ENCODE data around the gene ABR.
"Not testable (repeated sequence)": the region's sequence is repeated elsewhere in the genome, so short reads cannot be mapped to it uniquely, and the experiment has no call there.

The ABR gene

DNA sequence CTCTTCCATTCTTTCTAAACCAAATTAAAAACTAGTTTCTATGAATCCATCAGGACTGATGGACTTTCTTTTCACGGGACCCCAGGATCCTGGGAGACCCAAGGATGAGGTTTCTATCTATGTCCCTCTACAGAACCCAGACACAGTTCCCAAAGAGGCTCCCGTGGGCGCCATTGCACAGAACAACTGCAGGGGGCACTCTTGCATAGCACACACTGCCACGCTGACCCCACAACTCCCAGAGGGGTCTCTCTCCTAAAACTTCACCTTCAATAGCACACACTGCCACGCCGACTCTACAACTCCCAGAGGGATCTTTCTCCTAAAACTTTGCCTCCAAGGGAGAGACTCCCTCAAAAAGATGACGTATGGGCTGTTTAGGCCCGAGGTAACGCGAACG lies 9.0 kb downstream of the ABR start:
- DNase-seq, result no peak

DNA sequence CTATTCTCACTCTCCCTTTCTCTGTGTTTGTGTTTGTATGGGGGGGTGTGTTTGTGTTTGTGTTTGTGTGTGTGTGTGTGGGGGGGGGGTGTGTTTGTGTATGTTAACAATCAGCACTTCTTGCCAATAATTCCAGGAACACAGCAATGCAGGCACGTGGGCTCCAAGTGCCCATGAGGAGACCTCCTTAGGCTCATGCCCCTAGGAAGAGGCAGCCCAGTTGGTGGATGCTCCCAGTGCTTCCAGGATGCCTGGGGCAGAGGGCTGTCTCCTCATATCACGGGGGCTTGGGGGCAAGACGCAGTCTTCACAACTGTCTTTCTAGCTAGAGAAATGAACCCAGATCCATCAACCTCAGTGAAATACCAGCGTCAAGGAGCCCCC lies 9.9 kb downstream of the ABR start:
- no peak for DNase-seq

DNA sequence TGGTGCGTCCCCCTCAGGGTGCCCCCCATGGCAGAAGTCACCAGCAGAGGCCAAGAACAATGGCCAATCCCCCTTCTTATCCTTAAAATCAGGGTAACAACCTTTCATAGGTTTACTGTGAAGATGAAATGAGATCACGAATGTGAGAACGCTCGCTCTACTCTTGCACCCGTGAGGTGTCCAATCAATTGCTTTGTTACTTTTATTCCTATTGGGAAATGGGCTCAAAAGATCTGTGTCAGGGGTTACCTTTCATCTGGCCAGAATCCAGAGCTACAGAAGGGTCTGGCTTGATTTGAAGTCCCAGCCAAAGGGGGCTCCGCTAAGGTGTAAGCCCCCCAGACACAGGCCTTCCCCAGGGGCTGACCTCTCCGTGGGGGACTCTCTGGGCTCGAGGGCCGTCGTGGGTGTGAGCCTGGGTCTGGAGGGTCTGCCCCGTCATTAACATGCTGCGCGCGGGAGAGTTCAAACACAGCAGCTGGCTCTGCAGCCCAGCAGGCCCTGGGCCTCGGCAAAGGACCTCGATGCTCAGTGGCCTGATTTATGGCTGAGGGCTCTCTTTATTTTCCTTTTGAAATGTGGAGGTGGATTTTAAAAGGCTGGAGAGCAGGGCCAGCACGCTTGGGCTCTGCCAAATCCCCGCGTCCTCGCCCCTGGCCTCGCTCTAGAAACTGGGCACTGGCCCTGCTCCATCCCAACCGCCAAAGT lies 10.4 kb downstream of the ABR start:
- no peak for DNase-seq

DNA sequence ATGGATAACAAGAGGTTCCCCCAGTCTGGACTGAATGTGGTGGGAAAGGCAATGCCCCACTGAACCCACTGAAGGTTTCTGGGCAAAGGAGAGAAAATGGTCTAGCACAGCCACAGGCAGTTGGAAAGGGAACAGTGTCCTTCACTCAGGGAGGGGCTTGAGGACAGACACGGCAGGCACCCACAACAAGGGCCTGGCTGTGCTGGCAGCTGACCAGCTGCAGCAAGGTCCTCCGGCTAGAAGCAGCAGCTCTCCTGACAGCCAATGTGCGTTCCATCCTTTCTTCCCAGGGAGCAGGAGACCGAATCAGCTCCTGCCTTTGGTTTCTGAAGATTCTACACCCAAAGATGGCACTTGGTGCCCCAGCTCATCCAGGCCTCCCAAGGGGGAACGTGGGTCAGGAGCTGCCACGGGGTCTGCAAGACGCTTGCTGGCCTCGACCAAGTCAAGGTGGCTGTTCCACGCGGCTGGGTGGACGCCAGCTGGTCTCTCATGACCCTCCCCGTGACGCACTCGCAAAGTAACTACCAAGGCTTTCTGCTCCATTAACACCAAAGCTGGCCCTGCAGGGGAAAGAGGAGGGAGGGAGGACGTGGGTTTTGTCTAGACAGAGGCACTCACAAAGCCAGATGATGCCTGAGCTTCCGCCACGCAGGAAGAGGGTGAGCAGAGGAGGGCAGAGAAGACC lies 11.1 kb downstream of the ABR start:
- DNase-seq, result no peak

DNA sequence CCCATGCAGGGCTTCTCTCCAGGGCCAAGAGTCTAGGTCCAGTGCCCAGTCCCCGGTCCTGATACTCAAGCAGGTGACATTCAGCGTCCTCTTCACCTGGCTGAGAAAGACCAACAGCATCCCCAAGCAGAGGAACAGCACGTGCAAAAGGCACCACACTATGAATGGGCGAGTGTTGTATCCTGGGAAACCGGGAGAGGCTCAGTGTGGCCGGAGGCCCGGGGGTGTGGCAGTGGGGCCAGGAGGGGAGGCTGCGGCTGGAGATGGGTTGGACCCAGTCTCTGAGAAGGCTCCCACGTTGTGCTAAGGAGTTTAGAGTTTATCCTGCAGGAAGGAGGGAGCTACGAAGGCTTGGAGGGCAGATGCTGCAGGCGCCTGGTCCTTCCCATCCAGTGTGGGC lies 13.5 kb downstream of the ABR start:
- DNase-seq, result no peak

DNA sequence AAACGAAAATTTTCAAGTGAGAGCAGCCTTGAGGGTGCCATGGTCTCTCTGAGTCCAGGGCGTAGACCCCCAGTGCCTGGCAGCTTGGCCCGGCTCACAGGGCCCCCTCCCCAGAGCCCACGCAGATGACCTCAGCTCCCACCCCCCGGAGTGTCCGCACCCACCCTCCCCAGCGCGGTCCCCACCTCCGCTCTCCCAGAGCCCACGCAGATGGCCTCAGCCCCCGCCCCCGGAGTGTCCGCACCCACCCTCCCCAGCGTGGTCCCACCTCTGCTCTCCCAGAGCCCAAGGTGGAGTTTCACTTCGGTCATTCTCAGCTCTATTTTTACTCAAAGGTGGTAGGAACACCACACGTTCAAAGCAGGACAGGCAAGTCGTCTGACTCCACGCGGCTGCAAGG lies 13.9 kb downstream of the ABR start:
- DNase-seq, result no peak

DNA sequence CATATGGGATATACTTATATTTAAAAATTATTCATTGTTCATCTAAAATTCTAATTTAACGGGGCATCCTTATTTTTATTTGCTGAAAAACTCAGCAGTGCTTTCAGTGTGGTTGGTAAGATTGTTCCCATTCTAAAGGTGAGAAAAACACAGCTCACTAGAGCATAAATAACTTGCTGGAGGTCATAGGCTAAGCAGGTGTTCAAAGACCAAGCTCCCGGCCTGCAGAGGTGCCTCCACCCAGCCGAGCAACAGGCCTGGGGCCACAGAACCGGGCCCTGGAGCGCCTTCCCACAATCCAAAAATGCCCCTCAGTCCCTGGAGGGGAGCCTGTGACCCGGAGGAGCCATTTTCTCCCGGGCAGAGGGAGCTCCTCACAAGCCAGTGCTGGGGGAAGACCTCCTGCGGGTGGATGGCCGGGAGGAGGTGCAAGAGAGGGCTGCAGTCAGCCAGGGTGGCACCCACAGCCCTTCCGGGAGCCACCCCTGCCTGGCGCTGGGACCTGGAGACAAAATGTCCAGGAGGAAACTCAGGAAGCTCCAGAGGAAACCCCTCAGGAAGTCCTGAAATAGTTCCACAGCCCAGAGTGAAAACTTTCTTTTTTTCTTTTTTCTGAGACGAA lies 14.7 kb downstream of the ABR start:
- no peak for DNase-seq

DNA sequence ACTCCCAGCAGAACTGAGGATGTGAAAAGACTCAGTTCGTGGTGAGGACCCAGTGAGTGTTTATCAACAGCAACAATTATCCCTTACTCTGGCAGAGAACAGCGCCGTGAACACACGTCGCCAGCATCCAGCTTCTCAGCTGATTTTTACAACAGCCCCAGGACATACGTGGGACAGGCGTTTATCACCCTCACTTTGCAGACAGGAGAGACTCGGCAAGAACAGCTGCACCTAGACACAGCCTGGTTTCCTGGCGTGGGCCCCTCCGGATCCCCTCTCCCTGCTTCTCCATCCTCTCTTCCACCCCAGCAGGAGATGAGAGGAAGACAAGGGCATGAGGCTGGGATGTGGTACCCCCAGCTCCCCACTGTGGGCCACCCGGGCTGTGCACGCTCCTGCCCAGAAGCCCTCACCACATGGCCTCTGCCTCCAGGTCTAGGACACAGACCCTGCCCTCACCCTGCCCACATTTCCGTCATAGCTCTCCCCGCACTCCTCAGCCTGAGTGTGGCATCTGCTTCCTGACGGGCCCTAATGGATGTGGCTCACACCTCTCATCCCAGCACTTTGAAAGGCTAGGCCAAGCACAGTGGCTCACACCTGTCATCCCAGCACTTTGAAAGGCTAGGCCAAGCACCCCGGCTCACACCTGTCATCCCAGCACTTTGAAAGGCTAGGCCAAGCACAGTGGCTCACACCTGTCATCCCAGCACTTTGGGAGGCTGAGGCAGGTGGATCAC lies 17.5 kb downstream of the ABR start:
- no peak for DNase-seq

DNA sequence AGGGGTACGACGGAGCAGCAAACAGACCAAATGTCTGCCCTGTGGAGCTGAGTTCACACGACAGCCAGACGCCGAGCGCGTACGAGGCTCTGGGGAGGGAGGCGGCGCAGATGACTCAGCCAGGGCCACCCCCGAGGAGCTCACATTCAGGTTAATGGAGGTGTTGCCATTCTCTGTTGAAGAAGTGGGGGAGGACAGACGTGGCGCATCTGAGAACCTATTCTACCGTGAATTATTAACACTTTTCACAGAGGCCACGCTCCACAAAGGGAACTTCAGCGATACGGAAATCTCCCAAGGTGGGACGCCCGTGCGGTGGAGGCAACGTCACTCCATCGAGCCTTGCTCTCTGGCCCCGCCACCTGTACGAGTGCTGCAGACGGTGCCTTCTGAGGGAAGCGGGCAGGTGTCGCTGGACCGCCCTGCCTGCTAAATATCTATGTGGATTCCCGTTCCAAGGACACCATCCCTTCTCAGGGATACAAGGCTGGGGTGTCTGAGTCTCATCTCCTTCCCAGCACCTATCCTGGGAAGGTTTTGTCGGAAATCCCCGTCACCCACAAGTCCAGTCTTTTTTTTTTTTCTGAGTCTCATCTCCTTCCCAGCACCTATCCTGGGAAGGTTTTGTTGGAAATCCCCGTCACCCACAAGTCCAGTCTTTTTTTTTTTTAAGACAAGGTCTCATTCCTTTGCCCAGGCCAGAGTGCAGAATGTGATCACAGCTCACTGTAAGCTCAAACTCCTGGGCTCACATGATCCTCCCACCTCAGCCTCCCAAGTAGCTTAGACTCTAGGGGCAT lies 19.0 kb downstream of the ABR start:
- no peak for DNase-seq

DNA sequence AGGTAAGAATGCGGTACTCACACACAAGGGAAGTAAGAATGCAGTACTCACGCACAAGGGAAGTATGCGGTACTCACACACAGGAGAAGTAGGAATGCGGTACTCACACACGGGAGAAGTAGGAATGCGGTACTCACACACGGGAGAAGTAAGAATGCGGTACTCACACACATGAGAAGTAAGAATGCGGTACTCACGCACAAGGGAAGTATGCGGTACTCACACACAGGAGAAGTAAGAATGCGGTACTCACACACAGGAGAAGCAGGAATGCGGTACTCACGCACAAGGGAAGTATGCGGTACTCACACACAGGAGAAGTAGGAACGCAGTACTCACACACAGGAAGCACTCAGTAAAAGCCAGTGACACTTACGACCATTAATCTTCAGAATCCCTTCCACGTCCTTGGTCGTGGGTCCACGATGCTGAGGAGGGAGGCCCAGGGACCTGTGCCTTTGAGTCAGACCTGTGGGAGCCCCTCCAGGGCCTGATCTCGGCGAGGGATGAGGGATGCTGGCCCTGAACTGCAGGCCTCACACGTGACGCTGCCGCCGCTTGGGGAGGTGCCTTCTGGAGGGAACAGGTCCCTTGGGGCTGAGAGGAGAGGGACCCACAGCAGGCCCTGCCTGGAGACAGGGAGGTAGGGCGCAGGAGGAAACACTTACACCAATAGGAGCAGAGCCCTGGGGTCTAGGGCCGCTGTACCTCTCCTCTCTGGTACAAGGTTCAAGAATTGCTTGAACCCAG lies 20.2 kb downstream of the ABR start:
- no peak for DNase-seq

DNA sequence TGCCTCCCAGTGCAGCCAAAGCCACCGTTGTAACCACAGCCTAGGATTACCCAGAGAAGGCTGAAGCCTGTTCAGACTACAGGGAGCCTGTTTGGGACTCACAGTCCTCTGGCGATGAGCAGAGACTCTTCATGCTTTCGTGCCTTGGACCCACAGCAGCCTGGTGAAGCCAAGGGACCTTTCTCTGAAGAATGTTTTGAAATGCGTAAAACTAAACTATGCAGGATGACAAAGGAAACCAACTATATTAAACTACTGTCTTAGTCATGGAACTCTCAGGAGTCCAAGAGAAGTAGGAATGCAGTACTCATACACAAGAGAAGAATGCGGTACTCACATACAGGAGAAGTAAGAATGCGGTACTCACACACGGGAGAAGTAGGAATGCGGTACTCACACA lies 20.9 kb downstream of the ABR start:
- no peak for DNase-seq

DNA sequence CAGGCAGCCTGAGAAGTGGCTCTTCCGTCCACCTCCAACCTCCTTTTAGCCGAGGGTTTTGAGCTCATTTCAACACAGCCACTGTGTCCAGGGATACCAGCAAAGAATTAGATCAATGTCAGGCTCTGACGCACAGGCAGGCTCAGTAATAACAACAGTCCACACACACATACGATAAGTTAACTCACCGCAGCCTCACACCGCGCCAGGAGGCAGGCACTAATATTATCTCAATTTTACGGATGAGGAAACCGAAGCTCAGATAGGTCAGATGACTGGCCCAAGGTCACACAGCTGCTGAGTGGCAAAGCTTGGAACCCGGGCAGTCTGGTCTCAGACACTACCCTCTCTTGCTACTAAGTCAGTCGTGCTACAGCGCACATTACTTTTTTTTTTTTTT lies 22.9 kb downstream of the ABR start:
- DNase-seq, result no peak

DNA sequence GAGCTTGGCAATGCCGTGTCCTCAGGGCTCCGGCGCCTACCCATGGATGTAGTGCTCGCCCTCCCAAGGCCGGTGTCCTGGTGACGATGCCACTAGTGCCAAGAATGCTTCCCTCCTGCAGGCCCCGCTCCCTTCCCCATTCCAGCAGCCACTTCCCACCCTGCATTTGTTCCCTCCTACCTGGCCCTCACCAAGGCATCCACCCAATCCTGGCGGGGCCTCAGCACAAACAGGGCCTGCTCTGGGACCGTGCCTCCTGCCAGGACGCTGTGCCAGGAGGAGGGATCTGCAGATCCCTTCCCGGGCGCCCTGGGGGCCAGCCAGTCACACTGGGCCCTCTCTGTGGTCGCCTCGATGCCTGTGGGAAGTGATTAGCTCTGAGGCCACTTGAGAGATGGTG lies 25.1 kb downstream of the ABR start:
- DNase-seq, result no peak

DNA sequence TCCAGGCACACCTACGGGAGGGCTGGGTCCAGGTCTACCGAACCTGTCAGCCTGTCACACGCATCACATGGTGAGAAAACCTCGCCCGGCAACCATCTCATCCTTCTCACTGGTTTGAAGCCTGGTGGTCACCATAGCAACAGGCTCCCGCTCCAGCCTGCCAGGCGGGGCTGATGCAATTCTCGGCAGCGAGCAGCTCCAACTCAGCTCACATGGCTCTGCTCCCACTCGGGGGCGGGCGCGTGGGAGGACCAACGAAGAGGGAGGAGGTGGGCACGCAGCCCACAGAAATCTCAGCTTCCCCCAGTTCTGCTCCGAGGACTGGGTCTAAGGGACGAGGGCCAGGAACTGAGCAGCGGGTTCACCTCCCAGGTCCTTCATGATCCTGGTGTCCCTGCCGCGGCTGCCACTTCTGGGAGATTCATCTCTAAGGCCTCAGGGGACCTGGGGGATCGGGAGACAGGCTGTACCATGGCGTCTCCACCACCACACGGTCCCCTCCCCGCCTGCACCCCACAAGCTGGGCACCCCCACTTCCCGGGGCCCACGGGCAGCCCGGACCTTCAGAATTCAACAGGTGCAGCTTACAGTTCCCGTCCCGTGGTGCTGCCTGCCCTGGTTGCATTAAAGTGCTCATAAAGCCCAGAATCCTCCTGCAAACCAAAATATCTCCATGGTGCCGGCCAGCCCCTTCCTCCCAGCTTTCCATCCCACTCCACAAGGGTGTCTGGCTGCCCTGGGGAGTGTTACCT lies 25.8 kb downstream of the ABR start:
- peak; percentile 43 for DNase-seq

DNA sequence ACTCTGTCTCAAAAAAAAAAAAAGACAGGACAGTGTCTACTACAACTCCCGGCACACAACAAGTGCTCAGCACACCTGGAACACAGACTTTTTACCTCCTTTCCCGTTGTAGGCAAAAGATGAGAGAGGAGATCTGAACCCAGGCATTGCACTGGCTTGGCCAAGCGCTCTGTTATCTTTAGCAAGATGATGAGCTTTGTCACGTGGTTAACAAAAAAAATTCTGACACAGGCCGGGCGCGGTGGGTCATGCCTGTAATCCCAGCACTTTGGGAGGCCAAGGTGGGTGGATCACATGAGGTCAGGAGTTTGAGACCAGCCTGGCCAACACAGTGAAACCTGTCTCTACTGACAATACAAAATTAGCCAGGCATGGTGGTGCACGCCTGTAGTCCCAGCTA lies 27.2 kb downstream of the ABR start:
- DNase-seq, result not testable (repeated sequence)

DNA sequence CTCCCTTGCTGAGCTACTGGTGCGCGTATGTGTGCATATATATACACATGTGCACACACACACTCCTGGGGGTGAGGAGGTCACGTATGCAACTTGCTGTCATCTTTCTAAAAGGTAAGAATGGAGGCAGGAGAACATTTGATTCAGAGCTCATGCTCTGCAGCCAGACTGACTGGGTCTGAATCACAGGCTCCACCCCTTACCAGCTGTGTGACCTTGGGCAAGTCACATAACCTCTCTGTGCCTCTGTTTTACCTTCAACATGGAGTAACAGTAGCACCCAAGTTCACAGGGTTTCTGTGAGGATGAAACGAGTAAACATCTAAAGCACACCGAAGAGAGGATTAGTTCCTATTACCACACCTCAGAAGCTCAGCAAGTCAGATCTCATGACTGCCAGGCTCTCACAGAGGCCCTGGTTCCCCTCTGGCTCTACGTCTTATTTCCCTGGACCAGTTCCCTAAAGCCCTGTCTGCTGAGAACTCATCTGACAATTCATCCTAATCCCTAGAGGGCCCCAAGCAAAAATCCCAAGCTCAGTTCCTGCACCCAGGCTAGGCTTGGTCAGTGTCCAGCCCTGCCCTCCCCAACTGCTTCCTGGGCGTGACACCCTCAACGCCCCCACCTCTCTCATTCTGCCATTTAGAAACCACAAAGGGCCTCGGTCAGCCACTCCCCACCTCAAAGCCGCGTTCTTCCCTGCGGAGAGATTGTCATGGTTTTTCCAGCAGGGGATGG lies 28.7 kb downstream of the ABR start:
- DNase-seq, result no peak

DNA sequence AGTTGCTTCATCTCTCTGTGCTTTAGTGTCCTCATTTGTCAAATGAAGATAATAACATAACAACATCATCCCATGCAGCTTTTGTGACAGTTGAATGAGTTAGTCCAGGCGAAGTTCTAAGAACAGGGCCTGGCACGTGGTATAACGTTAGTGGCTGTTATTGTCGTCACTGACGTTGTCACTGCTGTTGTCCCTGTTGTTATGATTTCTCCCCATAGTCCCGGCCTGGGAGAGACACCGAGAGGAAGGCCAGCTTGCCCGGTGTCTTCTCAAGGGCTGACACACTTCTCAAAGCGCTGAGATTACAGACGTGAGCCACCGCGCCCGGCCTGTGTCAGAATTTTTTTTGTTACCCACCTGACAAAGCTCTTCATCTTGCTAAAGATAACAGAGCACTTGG lies 29.9 kb downstream of the ABR start:
- no peak for DNase-seq

DNA sequence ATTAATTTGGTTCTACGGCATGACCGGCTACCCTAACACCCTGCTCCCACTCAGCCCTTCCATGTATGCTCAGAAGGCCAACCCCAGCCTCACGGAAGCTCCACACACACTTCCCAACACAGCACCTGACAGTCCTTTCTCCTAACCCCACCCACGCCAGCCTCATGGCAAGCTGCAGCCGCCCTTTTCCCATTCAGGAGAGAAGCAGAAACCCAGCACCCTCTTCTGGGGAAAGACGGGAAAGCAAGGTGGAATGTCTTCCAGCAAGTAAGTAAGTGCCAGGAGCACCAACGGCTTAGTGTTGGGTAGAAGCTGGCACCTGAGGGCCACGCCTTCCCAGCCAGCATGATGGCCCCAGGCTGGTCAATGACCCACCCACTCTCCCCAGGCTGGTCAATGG lies 32.1 kb downstream of the ABR start:
- DNase-seq, result peak; percentile 23

DNA sequence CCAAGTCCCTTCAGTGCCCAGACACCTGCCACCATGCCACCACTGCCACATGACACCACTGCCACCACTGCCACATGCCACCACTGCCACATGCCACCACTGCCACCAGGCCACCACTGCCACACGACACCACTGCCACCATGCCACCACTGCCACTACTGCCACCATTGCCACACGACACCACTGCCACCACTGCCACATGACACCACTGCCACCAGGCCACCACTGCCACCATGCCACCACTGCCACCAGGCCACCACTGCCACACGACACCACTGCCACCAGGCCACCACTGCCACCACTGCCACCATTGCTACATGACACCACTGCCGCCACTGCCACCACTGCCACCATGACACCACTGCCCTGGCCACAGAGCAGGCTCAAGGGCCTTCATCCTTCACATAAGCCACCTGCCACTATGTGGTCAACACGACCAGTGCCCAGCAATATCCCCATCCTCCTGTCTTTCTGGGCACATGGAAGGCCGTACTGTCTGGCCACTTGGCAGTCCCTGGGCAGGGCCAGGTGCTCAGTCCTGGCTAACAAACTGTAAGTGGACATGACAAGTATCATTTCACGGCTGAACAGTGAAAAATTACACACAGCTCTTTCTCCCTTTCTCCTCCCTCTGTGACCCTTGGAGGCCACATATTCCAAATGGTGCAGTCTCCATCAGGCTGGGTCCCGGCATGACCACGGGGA lies 33.1 kb downstream of the ABR start:
- no peak for DNase-seq

Measured in hematopoietic multipotent progenitor cell treated with erythropoietin and hydrocortisone succinate and interleukin-3 and kit ligand, for 6 days (in vitro differentiated cells).